MG63 (cell line): ENCODE results near the gene SLC6A5. TPM values are rescaled to one million over a fixed set of nuclear protein-coding genes. Genes with fewer than 3 reads are reported as not detected.

Experiments used
- DNase-seq: peaks from one replicate; pipeline ENCODE4 v3.0.0-alpha.2; 2020
- H3K27me3 ChIP-seq: fragments of 250-450 bp; sonication (Bioruptor Pico); 2 replicates; pipeline ENCODE4 v1.5.1; 2020; ENCODE audit warnings: mild to moderate bottlenecking, moderate library complexity
- H3K36me3 ChIP-seq: fragments of 250-450 bp; sonication (Bioruptor Pico); 2 replicates; pipeline ENCODE4 v1.5.1; 2020; ENCODE audit warnings: mild to moderate bottlenecking, moderate library complexity
- H3K4me3 ChIP-seq: fragments of 250-450 bp; sonication (Bioruptor Pico); 2 replicates; pipeline ENCODE4 v1.5.1; 2020; ENCODE audit warnings: mild to moderate bottlenecking, moderate library complexity
- H3K9me3 ChIP-seq: fragments of 250-450 bp; sonication (Bioruptor Pico); 2 replicates; pipeline ENCODE4 v1.5.1; 2020; ENCODE audit warnings: mild to moderate bottlenecking, moderate library complexity
- total RNA-seq: library from RNA; depleted of rRNA; stranded (reverse); fragments of >200 nt; shearing (Covaris generic); gene quantifications from 2 replicates; pipeline ENCODE4 v1.2.3, GENCODE V29; 2014; ENCODE audit warnings: low replicate concordance

Gene SLC6A5
- total RNA-seq, 1 experiment from 2014 or later, result not detected

GRCh38 chr11:20634781-20635180, 35.4 kb downstream of the SLC6A5 start:
- Histone ChIP-seq H3K36me3 (no peaks in the 10 kb centered on the region), H3K4me3 (no peak overlapping the region), H3K27me3 (no peaks in the 10 kb centered on the region), H3K9me3 (no peaks in the 10 kb centered on the region)
- DNase-seq, result no peak

DNA sequence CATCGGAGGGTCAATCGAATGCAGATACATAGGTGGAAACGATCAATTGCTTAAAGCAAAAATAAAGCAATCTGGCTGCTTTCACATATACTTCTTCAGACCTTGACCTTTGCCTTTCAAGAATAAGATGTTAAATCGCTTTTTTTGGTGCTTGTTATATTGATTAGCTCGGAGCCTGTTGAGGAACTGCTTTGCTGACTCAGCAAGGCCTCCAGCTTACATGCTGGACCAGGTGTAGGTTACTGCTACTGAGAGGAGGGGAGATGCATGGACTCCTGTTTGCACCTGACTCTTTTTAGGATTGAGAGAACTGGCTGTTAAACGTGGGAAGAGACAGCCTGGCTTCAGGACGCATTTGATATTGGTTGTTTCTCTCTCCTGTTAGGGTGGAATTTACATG, 38.7 kb downstream of the SLC6A5 start:
- no peak overlapping the region for H3K4me3 ChIP-seq
- no peaks in the 10 kb centered on the region for H3K9me3 ChIP-seq
- DNase-seq, result no peak
- H3K27me3 ChIP-seq, result no peaks in the 10 kb centered on the region
- H3K36me3 ChIP-seq, result no peaks in the 10 kb centered on the region

DNA sequence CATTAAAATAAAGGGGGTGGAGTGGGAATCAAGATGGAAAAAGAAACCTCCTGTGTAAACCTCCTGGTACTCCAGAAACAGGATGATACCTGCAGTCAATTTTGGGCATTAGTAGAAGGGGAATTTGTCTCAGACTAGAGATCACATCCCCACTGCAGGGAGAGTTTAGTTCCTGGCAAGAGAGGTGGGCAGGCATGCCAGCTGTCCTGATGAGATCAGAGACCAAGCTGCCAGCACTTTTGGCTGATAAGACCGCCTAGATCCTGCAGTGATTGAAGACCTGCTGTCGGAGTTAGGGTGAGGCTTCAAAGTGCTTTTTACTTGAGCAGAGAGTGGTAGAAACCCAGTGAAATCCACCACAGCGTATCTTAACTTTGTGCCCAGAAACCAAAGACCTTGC, 40.3 kb downstream of the SLC6A5 start:
- H3K9me3 ChIP-seq, result no peaks in the 10 kb centered on the region
- H3K4me3 ChIP-seq, result no peak overlapping the region
- no peaks in the 10 kb centered on the region for H3K36me3 ChIP-seq
- H3K27me3 ChIP-seq, result no peaks in the 10 kb centered on the region
- DNase-seq, result no peak

- no peak for DNase-seq
- Histone ChIP-seq H3K36me3 (no peaks in the 10 kb centered on the region), H3K4me3 (no peak overlapping the region), H3K27me3 (no peaks in the 10 kb centered on the region), H3K9me3 (no peaks in the 10 kb centered on the region)
Measured at GRCh38 chr11:20640401-20640800, 41.0 kb downstream of the SLC6A5 start.

- H3K27me3 ChIP-seq, result no peaks in the 10 kb centered on the region
- DNase-seq, result no peak
- no peak overlapping the region for H3K4me3 ChIP-seq
- no peaks in the 10 kb centered on the region for H3K9me3 ChIP-seq
- no peaks in the 10 kb centered on the region for H3K36me3 ChIP-seq
Measured at GRCh38 chr11:20644360-20644759, 45.0 kb downstream of the SLC6A5 start.

GRCh38 chr11:20647976-20648565, 48.7 kb downstream of the SLC6A5 start:
- H3K36me3 ChIP-seq, result no peaks in the 10 kb centered on the region
- DNase-seq, result no peak
- H3K27me3 ChIP-seq, result no peaks in the 10 kb centered on the region
- H3K9me3 ChIP-seq, result no peaks in the 10 kb centered on the region
- H3K4me3 ChIP-seq, result no peak overlapping the region

GRCh38 chr11:20652150-20652806, 52.9 kb downstream of the SLC6A5 start:
- no peaks in the 10 kb centered on the region for H3K27me3 ChIP-seq
- no peak for DNase-seq
- H3K9me3 ChIP-seq, result no peaks in the 10 kb centered on the region
- no peaks in the 10 kb centered on the region for H3K36me3 ChIP-seq
- H3K4me3 ChIP-seq, result no peak overlapping the region

DNA sequence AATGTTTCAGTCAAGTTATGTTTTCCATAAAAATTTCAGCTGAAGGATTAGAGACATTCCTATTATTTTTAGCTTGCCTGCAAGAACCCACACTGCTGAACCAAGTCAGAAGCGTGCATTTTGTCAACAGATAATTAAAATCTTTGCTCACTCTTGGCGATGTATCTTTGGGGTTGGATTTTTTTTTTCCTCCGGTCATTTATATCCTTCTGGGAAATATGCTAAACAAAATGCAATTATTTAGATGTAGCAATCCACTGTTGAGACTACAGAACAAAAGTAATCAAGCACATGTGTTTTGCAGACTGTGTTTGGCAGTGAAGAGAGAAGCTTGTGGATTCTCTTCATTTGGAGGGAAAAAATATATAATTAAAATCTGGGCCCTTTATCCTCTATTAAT, 54.6 kb downstream of the SLC6A5 start:
- DNase-seq, result no peak
- Histone ChIP-seq H3K27me3 (no peaks in the 10 kb centered on the region), H3K4me3 (no peak overlapping the region), H3K9me3 (no peaks in the 10 kb centered on the region), H3K36me3 (no peaks in the 10 kb centered on the region)

DNA sequence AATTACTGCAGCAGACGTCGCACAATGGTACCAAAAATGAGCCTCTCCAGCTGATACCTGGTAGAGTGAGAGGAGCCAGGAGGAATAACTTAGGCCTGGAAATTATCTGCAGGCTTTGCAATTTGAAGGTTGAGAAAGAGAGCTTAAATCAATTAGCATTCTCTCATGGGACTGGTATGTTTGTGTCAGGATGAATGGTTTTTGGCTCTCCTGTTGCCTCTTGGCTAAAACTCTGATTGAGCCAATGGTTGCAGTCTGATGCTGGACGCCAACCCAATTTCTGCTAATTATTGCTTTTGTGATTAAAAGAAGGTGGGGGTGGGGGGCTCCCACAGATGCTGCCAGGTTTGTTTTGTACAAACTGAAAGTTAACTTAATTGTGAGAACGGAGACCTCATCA, 57.5 kb downstream of the SLC6A5 start:
- Histone ChIP-seq H3K9me3 (no peaks in the 10 kb centered on the region), H3K27me3 (no peaks in the 10 kb centered on the region), H3K4me3 (no peak overlapping the region), H3K36me3 (no peaks in the 10 kb centered on the region)
- DNase-seq, result no peak

DNA sequence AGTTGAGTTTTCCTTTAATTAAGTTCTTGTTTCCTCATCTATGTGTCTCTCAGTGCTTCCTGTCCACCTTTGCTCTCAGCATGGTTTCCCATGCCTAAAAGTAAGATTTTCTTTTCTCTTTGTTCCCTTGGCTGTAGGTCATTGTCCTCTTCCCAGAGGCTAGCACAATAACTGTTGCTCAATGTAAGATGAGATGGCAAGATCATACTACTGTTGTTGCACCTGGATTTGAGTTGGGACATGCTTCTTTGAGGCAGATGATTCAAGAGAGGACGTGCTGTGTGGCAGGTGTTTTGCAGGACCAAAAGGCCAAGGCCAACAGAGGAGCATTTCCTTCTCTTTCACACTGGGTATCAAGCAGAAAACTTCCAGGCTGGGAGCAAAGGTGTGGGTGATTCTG, 58.7 kb downstream of the SLC6A5 start:
- no peak for DNase-seq
- Histone ChIP-seq H3K4me3 (no peak overlapping the region), H3K27me3 (no peaks in the 10 kb centered on the region), H3K9me3 (no peaks in the 10 kb centered on the region), H3K36me3 (no peaks in the 10 kb centered on the region)

- Histone ChIP-seq H3K27me3 (no peaks in the 10 kb centered on the region), H3K4me3 (no peak overlapping the region), H3K36me3 (no peaks in the 10 kb centered on the region), H3K9me3 (no peaks in the 10 kb centered on the region)
- DNase-seq, result no peak
Measured at GRCh38 chr11:20661445-20661844, 62.0 kb downstream of the SLC6A5 start.

- H3K9me3 ChIP-seq, result no peaks in the 10 kb centered on the region
- no peak overlapping the region for H3K4me3 ChIP-seq
- no peaks in the 10 kb centered on the region for H3K27me3 ChIP-seq
- H3K36me3 ChIP-seq, result no peaks in the 10 kb centered on the region
- DNase-seq, result no peak
Measured at GRCh38 chr11:20661850-20662249, 62.4 kb downstream of the SLC6A5 start.

- H3K27me3 ChIP-seq, result peaks cover 23% of the 10 kb centered on the region
- no peak overlapping the region for H3K4me3 ChIP-seq
- no peaks in the 10 kb centered on the region for H3K36me3 ChIP-seq
- DNase-seq, result no peak
- no peaks in the 10 kb centered on the region for H3K9me3 ChIP-seq
Measured at GRCh38 chr11:20668131-20668809, 68.9 kb downstream of the SLC6A5 start.

GRCh38 chr11:20668844-20669819, 69.7 kb downstream of the SLC6A5 start, which contains the start of gene NELL1:
TSS of gene NELL1 (plus strand) at chr11:20669586.
- H3K9me3 ChIP-seq, result no peaks in the 10 kb centered on the region
- no peak for DNase-seq
- H3K27me3 ChIP-seq, result peaks cover 23% of the 10 kb centered on the region
- no peaks in the 10 kb centered on the region for H3K36me3 ChIP-seq
- no peak within 1 kb of the TSS for H3K4me3 ChIP-seq

- H3K4me3 ChIP-seq, result no peak overlapping the region
- peaks cover 23% of the 10 kb centered on the region for H3K27me3 ChIP-seq
- H3K36me3 ChIP-seq, result no peaks in the 10 kb centered on the region
- H3K9me3 ChIP-seq, result no peaks in the 10 kb centered on the region
- no peak for DNase-seq
Measured at GRCh38 chr11:20669820-20670684, 70.6 kb downstream of the SLC6A5 start.

DNA sequence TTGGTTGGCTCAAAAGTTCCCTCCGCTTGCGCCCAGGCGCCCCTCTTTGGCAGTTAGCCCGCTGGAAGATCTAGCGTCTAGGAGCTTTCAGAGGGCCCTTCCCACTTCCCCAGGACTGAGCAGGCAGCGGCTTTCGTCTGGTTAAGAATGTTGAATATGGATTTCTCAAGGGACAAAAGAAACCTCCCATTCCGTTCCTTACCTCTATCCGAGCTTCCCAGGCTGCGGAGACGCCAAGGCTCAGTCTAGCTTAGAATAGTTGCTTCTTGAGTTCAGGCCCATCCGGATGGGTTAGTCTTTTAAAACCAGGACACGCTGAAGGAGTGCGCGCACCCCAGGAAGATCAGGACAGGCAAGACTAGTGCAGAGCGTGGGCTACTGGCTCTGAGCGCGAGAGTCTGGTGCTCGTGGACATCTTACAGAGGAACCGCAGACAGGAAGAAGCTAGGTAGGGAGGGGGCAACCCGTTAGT, 71.6 kb downstream of the SLC6A5 start:
- DNase-seq, result no peak
- no peaks in the 10 kb centered on the region for H3K36me3 ChIP-seq
- peaks cover 23% of the 10 kb centered on the region for H3K27me3 ChIP-seq
- no peaks in the 10 kb centered on the region for H3K9me3 ChIP-seq
- H3K4me3 ChIP-seq, result no peak overlapping the region
